Coronary artery (tissue), 2 donors: ENCODE measurements around the gene BST1.

ENCODE experiments used
- DNase-seq: peaks from one replicate; pipeline ENCODE4 v3.0.0-alpha.2; 2017; ENCODE audit warnings: low spot score
- H3K27ac ChIP-seq, 2 donors: fragments of 200-600 bp; sonication (generic); one replicate each; pipeline ENCODE4 v1.5.1; 2016 to 2019
- H3K4me3 ChIP-seq: fragments of 200-600 bp; sonication (generic); 2 replicates; pipeline ENCODE4 v1.5.1; 2016; ENCODE audit warnings: mild to moderate bottlenecking, moderate library complexity
- CTCF ChIP-seq: fragments of 200-600 bp; sonication (generic); IDR thresholded peaks from one replicate; pipeline ENCODE4 v1.5.1; 2019; ENCODE audit warnings: antibody characterized with exemption

BST1 gene

GRCh38 chr4:15668566-15669435, 34.1 kb upstream of the BST1 start:
- DNase-seq = no peak
- no peak for TF ChIP-seq CTCF
- no peak overlapping the region for H3K4me3 ChIP-seq
- H3K27ac ChIP-seq = no peak overlapping the region

GRCh38 chr4:15670576-15670975, 32.3 kb upstream of the BST1 start:
- Histone ChIP-seq H3K4me3 (no peak overlapping the region), H3K27ac (no peak overlapping the region)
- no peak for TF ChIP-seq CTCF
- no peak for DNase-seq

- Histone ChIP-seq H3K4me3 (no peak overlapping the region), H3K27ac (no peak overlapping the region)
- no peak for TF ChIP-seq CTCF
- no peak for DNase-seq
Measured at GRCh38 chr4:15672101-15672500, 30.8 kb upstream of the BST1 start.

GRCh38 chr4:15673337-15673736, 29.5 kb upstream of the BST1 start:
- DNase-seq = no peak
- TF ChIP-seq CTCF = no peak
- Histone ChIP-seq H3K4me3 (no peak overlapping the region), H3K27ac (no peak overlapping the region)

- H3K4me3 ChIP-seq = no peak overlapping the region
- no peak for TF ChIP-seq CTCF
- H3K27ac ChIP-seq = no peak overlapping the region
- no peak for DNase-seq
Measured at GRCh38 chr4:15674046-15674445, 28.8 kb upstream of the BST1 start.

- Histone ChIP-seq H3K27ac (no peak overlapping the region), H3K4me3 (no peak overlapping the region)
- no peak for TF ChIP-seq CTCF
- DNase-seq = no peak
Measured at GRCh38 chr4:15674926-15675325, 27.9 kb upstream of the BST1 start.

- Histone ChIP-seq H3K4me3 (no peak overlapping the region), H3K27ac (no peak overlapping the region)
- no peak for TF ChIP-seq CTCF
- DNase-seq = no peak
Measured at GRCh38 chr4:15675356-15675755, 27.5 kb upstream of the BST1 start.
